ENCODE measurements around the gene COBL. TPM values are rescaled to one million over a fixed set of nuclear protein-coding genes. Genes with fewer than 3 reads are reported as not detected.

COBL gene
- total RNA-seq, 1 experiment from 2014 or later = 0.39 TPM

GRCh38 chr7:51075681-51076580, 240.7 kb downstream of the COBL start:
- intact Hi-C loops (cut with micrococcal nuclease; ENCODE audit: unreplicated experiment) = no loop called here

GRCh38 chr7:51073171-51073570, 243.4 kb downstream of the COBL start:
- Histone ChIP-seq H3K9me3 (ENCODE audit: control insufficient read depth, insufficient read depth, low read depth, low read length) (no peaks in the 10 kb centered on the region), H3K4me3 (ENCODE audit: low read depth in 2 of 2, low read length in 2 of 2) (no peak overlapping the region), H3K4me1 (ENCODE audit: control insufficient read depth, insufficient read depth, low read length) (no peaks in the 10 kb centered on the region), H3K36me3 (ENCODE audit: control insufficient read depth, insufficient read depth, low read length) (no peaks in the 10 kb centered on the region), H3K27ac (ENCODE audit: low read length) (no peak overlapping the region), H3K27me3 (ENCODE audit: control insufficient read depth, insufficient read depth, low read length) (peaks cover 9% of the 10 kb centered on the region; the same call in 1 of the 2 replicates)
- ChIA-PET CTCF (no interaction called here), POLR2A (no interaction called here)
- in situ Hi-C loops (cut with HindIII; ENCODE audit: low pct_unique_long_range_greater_than_20kb, low sequenced_read_pairs) (no loop called here), intact Hi-C loops (cut with micrococcal nuclease; ENCODE audit: unreplicated experiment) (no loop called here)
- ATAC-seq (no peak), DNase-seq (ENCODE audit: low read depth, low spot score) (no peak)
- TF ChIP-seq REST (IDR thresholded peaks at IDR 0.05; ENCODE audit: insufficient read depth in 1 of 2, low read depth in 2 of 2, low read length in 1 of 2) = no peak
- TF ChIP-seq CTCF (IDR thresholded peaks at IDR 0.05) = no peak
- no peak for TF ChIP-seq SIN3A (IDR thresholded peaks at IDR 0.05; ENCODE audit: borderline replicate concordance, insufficient read depth, low read depth, low read length)
- TF ChIP-seq POLR2AphosphoS5 (IDR thresholded peaks at IDR 0.05; ENCODE audit: low read depth, low read length) = no peak
- no peak for TF ChIP-seq TCF7L2 (IDR thresholded peaks at IDR 0.05; ENCODE audit: low read depth, low read length)
- no TSS peak for BruUV-seq (replicated peaks)

More at GRCh38 chr7:51075681-51076580, 240.7 kb downstream of the COBL start:
- H3K9me3 ChIP-seq (ENCODE audit: control insufficient read depth, insufficient read depth, low read depth, low read length) = no peaks in the 10 kb centered on the region
- peaks cover 9% of the 10 kb centered on the region; the same call in 1 of the 2 replicates for H3K27me3 ChIP-seq (ENCODE audit: control insufficient read depth, insufficient read depth, low read length)
- ChIA-PET CTCF (no interaction called here), POLR2A (no interaction called here)
- in situ Hi-C loops (cut with HindIII; ENCODE audit: low pct_unique_long_range_greater_than_20kb, low sequenced_read_pairs) = no loop called here
- no peak for DNase-seq (ENCODE audit: low read depth, low spot score)
- H3K27ac ChIP-seq (ENCODE audit: low read length) = no peak overlapping the region
- H3K4me3 ChIP-seq (ENCODE audit: low read depth in 2 of 2, low read length in 2 of 2) = no peak overlapping the region
- ATAC-seq = no peak
- H3K36me3 ChIP-seq (ENCODE audit: control insufficient read depth, insufficient read depth, low read length) = no peaks in the 10 kb centered on the region
- no peak for TF ChIP-seq REST (IDR thresholded peaks at IDR 0.05; ENCODE audit: insufficient read depth in 1 of 2, low read depth in 2 of 2, low read length in 1 of 2)
- TF ChIP-seq CTCF (IDR thresholded peaks at IDR 0.05) = no peak
- BruUV-seq (replicated peaks) = no TSS peak
- H3K4me1 ChIP-seq (ENCODE audit: control insufficient read depth, insufficient read depth, low read length) = no peaks in the 10 kb centered on the region
